Measurements from ENCODE around the gene CIT. TPM values are rescaled to one million over a fixed set of nuclear protein-coding genes. Genes with fewer than 3 reads are reported as not detected.

The CIT gene
- total and polyA plus RNA-seq, 2 donors (not counting 1 experiment from before 2014, with no cell fraction given) = 6.8 to 25.4 TPM

- no peak overlapping the region for H3K27ac ChIP-seq (ENCODE audit: insufficient read depth, low read length)
- H3K9ac ChIP-seq (ENCODE audit: insufficient read depth, low read length) = no peak overlapping the region
- no peaks in the 10 kb centered on the region for H4K20me1 ChIP-seq (ENCODE audit: control insufficient read depth, extremely low read depth, insufficient read depth, low read length)
- H3K4me1 ChIP-seq (ENCODE audit: control insufficient read depth, extremely low read depth, insufficient read depth, low read length) = no peaks in the 10 kb centered on the region
- no peak overlapping the region for H3K4me2 ChIP-seq (ENCODE audit: extremely low read depth, insufficient read depth, low read length)
- DNase-seq (ENCODE audit: low read depth in 2 of 2) = no peak
- no peak for TF ChIP-seq EZH2 (IDR thresholded peaks at IDR 0.05; ENCODE audit: low read length, missing control alignments)
- no peak for TF ChIP-seq CTCF (conservative IDR thresholded peaks at IDR 0.05 in 1 of 2, IDR thresholded peaks at IDR 0.05 in 1 of 2; ENCODE audit: low read depth in 1 of 2, low read length in 2 of 2)
- H3K79me2 ChIP-seq (ENCODE audit: control insufficient read depth, insufficient read depth, low read length) = no peaks in the 10 kb centered on the region
- H3K9me3 ChIP-seq (ENCODE audit: control insufficient read depth, insufficient read depth, low read depth, low read length) = no peaks in the 10 kb centered on the region
- H3K36me3 ChIP-seq (ENCODE audit: control insufficient read depth, insufficient read depth, low read length) = no peaks in the 10 kb centered on the region
- H2AFZ ChIP-seq (ENCODE audit: low read length) = no peak overlapping the region
- H3K4me3 ChIP-seq (replicated peaks in 1 of 4; ENCODE audit: control extremely low read depth in 1 of 4, insufficient read depth in 1 of 4, low read depth in 3 of 4, low read length in 4 of 4) = no peak overlapping the region
- no peaks in the 10 kb centered on the region for H3K27me3 ChIP-seq (ENCODE audit: control insufficient read depth, insufficient read depth, low read length)
These were observed 232.2 kb downstream of the CIT start for GRCh38 chr12:119644930-119645329.

GRCh38 chr12:119642986-119643385 lies 234.1 kb downstream of the CIT start:
- no peaks in the 10 kb centered on the region for H3K27me3 ChIP-seq (ENCODE audit: control insufficient read depth, insufficient read depth, low read length)
- H3K4me2 ChIP-seq (ENCODE audit: extremely low read depth, insufficient read depth, low read length) = no peak overlapping the region
- no peak overlapping the region for H3K27ac ChIP-seq (ENCODE audit: insufficient read depth, low read length)
- H3K9me3 ChIP-seq (ENCODE audit: control insufficient read depth, insufficient read depth, low read depth, low read length) = no peaks in the 10 kb centered on the region
- H3K79me2 ChIP-seq (ENCODE audit: control insufficient read depth, insufficient read depth, low read length) = no peaks in the 10 kb centered on the region
- TF ChIP-seq CTCF (conservative IDR thresholded peaks at IDR 0.05 in 1 of 2, IDR thresholded peaks at IDR 0.05 in 1 of 2; ENCODE audit: low read depth in 1 of 2, low read length in 2 of 2) = peak in 1 of 2 donors; percentile 17
- no peak for TF ChIP-seq EZH2 (IDR thresholded peaks at IDR 0.05; ENCODE audit: low read length, missing control alignments)
- no peaks in the 10 kb centered on the region for H3K4me1 ChIP-seq (ENCODE audit: control insufficient read depth, extremely low read depth, insufficient read depth, low read length)
- H3K36me3 ChIP-seq (ENCODE audit: control insufficient read depth, insufficient read depth, low read length) = no peaks in the 10 kb centered on the region
- no peak for DNase-seq (ENCODE audit: low read depth in 2 of 2)
- H3K4me3 ChIP-seq (replicated peaks in 1 of 4; ENCODE audit: control extremely low read depth in 1 of 4, insufficient read depth in 1 of 4, low read depth in 3 of 4, low read length in 4 of 4) = no peak overlapping the region
- no peaks in the 10 kb centered on the region for H4K20me1 ChIP-seq (ENCODE audit: control insufficient read depth, extremely low read depth, insufficient read depth, low read length)
- H2AFZ ChIP-seq (ENCODE audit: low read length) = no peak overlapping the region
- H3K9ac ChIP-seq (ENCODE audit: insufficient read depth, low read length) = no peak overlapping the region

Other genes with a start within 250 kb of the CIT start
- gene PRKAB1, start 209.2 kb downstream of the CIT start, total RNA-seq = 14.6 and 17.0 TPM in 2 replicates
- gene PRKAB1, start 209.2 kb downstream of the CIT start, polyA plus RNA-seq = 23.8 and 28.7 TPM in 2 replicates
- gene BICDL1, start 111.9 kb upstream of the CIT start, total RNA-seq = under 0.01 TPM in 1 of 2 replicates, not detected in the other
- not detected in 2 replicates for gene BICDL1, start 111.9 kb upstream of the CIT start, polyA plus RNA-seq
- 23.4 and 29.7 TPM in 2 replicates for gene RAB35, start 239.4 kb upstream of the CIT start, total RNA-seq
- gene RAB35, start 239.4 kb upstream of the CIT start, polyA plus RNA-seq = 51.4 and 70.9 TPM in 2 replicates

Data from fibroblast of lung (primary cell).